Effector memory CD8-positive, alpha-beta T cell (primary cell): ENCODE measurements around the gene PRC1.

Source experiments
- ATAC-seq: fragments of 150-1000 bp; cut with Tn5 transposase; replicated peaks from 2 replicates; pipeline ENCODE4 v1.10.0; 2021; ENCODE audit warnings: mild to moderate bottlenecking, moderate library complexity
- DNase-seq, 3 experiments: peaks; one replicate each; pipeline ENCODE4 v3.0.0; 2021
- H3K27ac Mint-ChIP-seq, 2 donors: one replicate each; pipeline ENCODE4 v1.8.0; 2022; ENCODE audit warnings: mild to moderate bottlenecking in 2 of 2, mixed read lengths in 2 of 2, moderate library complexity in 2 of 2
- H3K27me3 Mint-ChIP-seq, 2 donors: one replicate each; pipeline ENCODE4 v1.8.0; 2022; ENCODE audit warnings: mixed read lengths in 2 of 2
- H3K36me3 Mint-ChIP-seq: one replicate; pipeline ENCODE4 v1.8.0; 2022; ENCODE audit warnings: mild to moderate bottlenecking, moderate library complexity, mixed read lengths; ENCODE audit not compliant: insufficient read depth
- H3K4me1 Mint-ChIP-seq, 2 donors: one replicate each; pipeline ENCODE4 v1.8.0; 2022; ENCODE audit warnings: low read depth in 2 of 2, mixed read lengths in 2 of 2
- H3K4me3 Mint-ChIP-seq, 2 donors: one replicate each; pipeline ENCODE4 v1.8.0; 2022; ENCODE audit warnings: mild to moderate bottlenecking in 2 of 2, mixed read lengths in 2 of 2, moderate library complexity in 2 of 2
- H3K9me3 Mint-ChIP-seq, 2 donors: one replicate each; pipeline ENCODE4 v1.8.0; 2022; ENCODE audit warnings: mixed read lengths in 2 of 2

The PRC1 gene

DNA sequence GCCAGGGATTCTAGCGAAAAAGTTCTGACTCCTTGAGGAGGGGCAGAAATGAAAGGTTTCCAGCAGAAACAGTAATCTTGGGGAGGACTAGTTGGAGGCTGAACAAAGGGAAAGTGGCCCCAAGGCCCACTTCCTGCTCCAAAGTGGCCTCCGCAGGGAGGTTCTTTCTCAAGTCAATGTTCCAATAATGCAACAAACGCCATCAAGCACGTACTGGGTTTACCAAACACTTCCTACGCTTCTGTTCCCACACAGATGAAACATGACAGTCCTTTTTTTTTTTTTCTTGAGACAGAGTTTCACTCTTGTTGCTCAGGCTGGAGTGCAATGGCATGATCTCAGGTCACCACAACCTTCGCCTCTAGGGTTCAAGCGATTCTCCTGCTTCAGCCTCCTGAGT, 49.2 kb downstream of the PRC1 start:
- Mint-ChIP-seq H3K9me3 (no peaks in the 10 kb centered on the region), H3K4me3 (no peak overlapping the region), H3K36me3 (peaks cover 81% of the 10 kb centered on the region), H3K27me3 (no peaks in the 10 kb centered on the region), H3K4me1 (no peaks in the 10 kb centered on the region), H3K27ac (no peak overlapping the region)
- no peak for ATAC-seq
- DNase-seq, result no peak

DNA sequence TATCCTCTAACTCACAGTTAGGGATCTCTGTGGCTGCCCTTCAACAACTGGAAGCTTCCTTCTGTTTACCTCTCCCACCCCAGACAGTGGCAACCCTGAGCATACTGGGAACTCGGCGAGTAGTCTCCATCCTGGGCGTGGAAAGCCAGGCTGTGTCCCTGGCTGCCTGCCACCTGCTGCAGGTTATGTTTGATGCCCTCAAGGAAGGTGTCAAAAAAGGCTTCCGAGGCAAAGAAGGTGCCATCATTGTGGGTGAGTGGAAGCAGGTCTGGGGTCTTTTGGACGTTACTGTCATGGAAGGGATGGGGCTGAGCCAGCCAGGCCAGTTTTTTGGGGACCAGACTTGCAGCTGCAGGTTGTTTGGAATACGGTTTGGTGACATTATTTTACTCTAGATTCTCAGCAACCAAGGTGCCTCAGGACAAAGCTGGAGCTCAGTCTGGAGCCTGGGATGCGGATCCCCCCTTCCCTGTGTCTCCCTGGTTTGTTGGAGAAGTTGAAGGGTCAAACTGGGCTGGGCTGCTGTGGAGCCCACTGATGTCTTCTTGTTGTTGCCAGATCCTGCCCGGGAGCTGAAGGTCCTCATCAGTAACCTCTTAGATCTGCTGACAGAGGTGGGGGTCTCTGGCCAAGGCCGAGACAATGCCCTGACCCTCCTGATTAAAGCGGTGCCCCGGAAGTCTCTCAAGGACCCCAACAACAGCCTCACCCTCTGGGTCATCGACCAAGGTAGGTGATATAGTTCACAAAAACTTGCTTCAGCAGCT, 51.8 kb downstream of the PRC1 start:
- no peaks in the 10 kb centered on the region for H3K4me1 Mint-ChIP-seq
- peaks cover 85% of the 10 kb centered on the region for H3K36me3 Mint-ChIP-seq
- no peak for DNase-seq
- no peak for ATAC-seq
- no peak overlapping the region for H3K27ac Mint-ChIP-seq
- H3K9me3 Mint-ChIP-seq, result no peaks in the 10 kb centered on the region
- no peaks in the 10 kb centered on the region for H3K27me3 Mint-ChIP-seq
- H3K4me3 Mint-ChIP-seq, result no peak overlapping the region

DNA sequence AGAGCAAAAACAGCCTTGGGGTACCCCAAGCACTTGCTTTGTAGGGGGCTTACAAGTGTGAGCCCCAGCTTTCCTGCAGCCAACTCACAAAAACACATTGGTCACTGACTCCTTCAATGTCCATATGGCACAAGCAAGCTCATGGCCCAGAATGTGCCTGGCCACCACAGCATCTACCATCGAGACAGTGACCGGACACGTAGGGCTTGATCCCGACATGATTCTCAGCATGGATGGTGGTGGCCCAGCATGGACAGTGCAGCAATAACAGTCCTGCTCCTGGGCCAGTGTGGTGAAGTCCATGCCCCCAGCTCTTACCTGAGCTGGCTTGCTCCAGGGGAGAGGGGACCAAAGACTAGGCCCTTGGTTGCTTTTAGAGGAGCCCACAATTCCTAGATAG, 53.3 kb downstream of the PRC1 start:
- Mint-ChIP-seq H3K27ac (peak overlapping the region; percentile 26 to 67), H3K36me3 (peaks cover 74% of the 10 kb centered on the region)
- ATAC-seq, result no peak

DNA sequence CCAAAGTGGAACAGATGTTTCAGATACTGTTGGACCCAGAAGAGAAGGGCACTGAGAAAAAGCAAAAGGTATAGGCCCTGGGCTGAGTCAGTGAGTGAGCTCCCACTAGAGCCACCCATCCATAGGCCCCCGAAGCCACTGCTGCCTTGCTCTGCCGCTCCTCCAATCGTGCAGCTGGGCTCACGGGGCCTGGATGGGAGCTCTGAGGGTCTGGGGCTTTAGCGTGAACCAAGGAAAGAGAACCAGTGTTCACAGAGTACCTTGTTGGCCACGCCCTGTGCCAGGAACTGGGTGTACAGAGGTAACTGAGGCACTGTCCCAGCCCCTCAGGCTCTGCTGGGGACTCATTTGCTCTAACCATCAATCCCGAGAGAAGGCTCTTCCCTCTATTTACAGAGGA, 54.6 kb downstream of the PRC1 start:
- peak overlapping the region in 1 of 2 donors; percentile 51 for H3K27ac Mint-ChIP-seq
- DNase-seq (no peak), ATAC-seq (no peak)
- H3K4me3 Mint-ChIP-seq, result no peak overlapping the region
- no peaks in the 10 kb centered on the region for H3K9me3 Mint-ChIP-seq
- H3K36me3 Mint-ChIP-seq, result peaks cover 67% of the 10 kb centered on the region
- peaks cover 12 to 17% of the 10 kb centered on the region in 2 donors for H3K4me1 Mint-ChIP-seq
- no peaks in the 10 kb centered on the region for H3K27me3 Mint-ChIP-seq

More for the DNA sequence above, 53.3 kb downstream of the PRC1 start:
- H3K4me3 Mint-ChIP-seq, result no peak overlapping the region
- H3K27me3 Mint-ChIP-seq, result no peaks in the 10 kb centered on the region
- peaks cover 7 to 10% of the 10 kb centered on the region in 2 donors for H3K4me1 Mint-ChIP-seq
- no peak for DNase-seq
- H3K9me3 Mint-ChIP-seq, result no peaks in the 10 kb centered on the region

DNA sequence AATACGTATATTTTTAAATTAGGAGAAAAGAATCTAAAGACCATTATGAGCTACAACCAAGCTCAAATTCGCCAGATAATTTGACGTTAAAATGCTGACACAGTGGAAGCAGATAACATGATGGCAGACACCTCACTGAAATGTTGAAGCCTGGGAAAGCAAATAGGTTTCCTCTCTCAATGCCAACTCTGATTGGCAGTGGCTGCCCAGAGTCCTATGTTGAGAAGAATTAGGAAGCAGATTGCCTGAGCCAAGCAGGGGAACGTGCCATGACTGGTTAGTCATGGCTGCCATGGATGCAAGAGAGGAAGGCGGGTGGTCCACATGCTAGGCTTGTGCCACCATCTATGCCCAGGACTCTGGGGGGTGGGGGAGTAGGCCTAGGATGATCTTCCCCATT, 56.1 kb downstream of the PRC1 start:
- DNase-seq (no peak), ATAC-seq (no peak)
- Mint-ChIP-seq H3K27ac (no peak overlapping the region), H3K36me3 (peaks cover 55% of the 10 kb centered on the region), H3K27me3 (no peaks in the 10 kb centered on the region), H3K4me1 (peaks cover 18 to 26% of the 10 kb centered on the region in 2 donors), H3K9me3 (no peaks in the 10 kb centered on the region), H3K4me3 (no peak overlapping the region)

DNA sequence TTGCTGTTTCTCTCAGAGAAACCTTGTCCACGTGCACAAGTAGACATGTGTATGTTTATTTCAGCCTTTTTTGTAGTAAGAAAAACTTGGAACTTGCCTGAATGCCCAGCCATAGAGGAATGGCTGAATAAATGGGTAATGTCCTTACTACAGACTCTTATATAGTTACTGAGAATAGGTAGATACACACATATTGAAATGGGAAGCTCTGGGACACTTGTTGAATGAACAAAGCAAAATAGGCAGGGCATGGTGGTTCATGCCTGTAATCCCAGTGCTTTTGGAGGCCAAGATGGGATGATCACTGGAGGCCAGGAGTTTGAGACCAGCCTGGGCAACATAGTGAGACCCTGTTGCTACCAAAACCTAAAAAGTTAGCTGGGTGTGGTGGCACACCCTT, 57.5 kb downstream of the PRC1 start:
- no peaks in the 10 kb centered on the region for H3K27me3 Mint-ChIP-seq
- DNase-seq, result no peak
- ATAC-seq, result no peak
- peak overlapping the region in 1 of 2 donors; percentile 84 for H3K27ac Mint-ChIP-seq
- H3K4me1 Mint-ChIP-seq, result peaks cover 23 to 32% of the 10 kb centered on the region in 2 donors
- H3K36me3 Mint-ChIP-seq, result peaks cover 44% of the 10 kb centered on the region
- H3K9me3 Mint-ChIP-seq, result no peaks in the 10 kb centered on the region
- peak overlapping the region; percentile 82 to 85 for H3K4me3 Mint-ChIP-seq

DNA sequence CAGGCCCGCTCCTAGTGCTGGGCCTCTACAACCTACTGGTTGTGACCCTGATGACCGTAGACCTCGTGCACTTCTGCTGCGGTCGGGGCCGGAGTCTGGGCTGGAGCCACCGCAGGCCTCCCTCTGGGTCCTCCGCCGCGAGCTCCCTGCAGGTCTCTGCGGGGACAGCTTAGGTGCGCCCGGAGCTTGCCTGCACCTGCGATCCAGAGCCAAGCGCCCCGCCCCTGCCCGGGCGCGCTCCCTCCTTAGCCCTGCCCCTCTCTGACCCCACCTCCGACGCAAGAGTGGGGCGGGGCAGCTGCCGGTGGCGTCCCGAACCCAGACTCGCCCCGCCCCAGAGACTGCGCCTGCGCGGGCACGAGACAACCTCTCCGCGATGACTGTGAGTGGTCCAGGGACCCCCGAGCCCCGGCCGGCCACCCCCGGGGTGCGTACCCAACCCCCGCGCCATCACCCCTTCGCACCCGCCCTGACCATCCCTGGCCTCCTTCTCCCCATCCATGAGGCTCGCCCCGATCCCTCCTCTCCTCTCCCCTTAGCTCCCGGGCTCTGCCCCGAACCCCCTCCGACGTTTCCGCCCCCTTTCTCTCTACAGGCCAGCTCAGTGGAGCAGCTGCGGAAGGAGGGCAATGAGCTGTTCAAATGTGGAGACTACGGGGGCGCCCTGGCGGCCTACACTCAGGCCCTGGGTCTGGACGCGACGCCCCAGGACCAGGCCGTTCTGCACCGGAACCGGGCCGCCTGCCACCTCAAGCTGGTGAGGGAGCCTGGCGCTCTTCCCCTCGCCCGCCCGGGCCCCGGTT, 59.2 kb downstream of the PRC1 start, which contains the start of gene UNC45A:
UNC45A (plus strand) TSS at position 337 of the 803 bp plus-strand sequence; CDS start at position 377, 40 bp downstream.
- H3K27me3 Mint-ChIP-seq, result no peaks in the 10 kb centered on the region
- H3K4me3 Mint-ChIP-seq, result peak within 1 kb of the TSS; percentile 82 to 85
- DNase-seq (peak; percentile 93 to 95 (median 94)), ATAC-seq (peak; percentile 72)
- no peaks in the 10 kb centered on the region for H3K9me3 Mint-ChIP-seq
- peaks cover 37% of the 10 kb centered on the region for H3K36me3 Mint-ChIP-seq
- H3K4me1 Mint-ChIP-seq, result peaks cover 35 to 47% of the 10 kb centered on the region in 2 donors
- H3K27ac Mint-ChIP-seq, result peak within 1 kb of the TSS; percentile 22 to 84

DNA sequence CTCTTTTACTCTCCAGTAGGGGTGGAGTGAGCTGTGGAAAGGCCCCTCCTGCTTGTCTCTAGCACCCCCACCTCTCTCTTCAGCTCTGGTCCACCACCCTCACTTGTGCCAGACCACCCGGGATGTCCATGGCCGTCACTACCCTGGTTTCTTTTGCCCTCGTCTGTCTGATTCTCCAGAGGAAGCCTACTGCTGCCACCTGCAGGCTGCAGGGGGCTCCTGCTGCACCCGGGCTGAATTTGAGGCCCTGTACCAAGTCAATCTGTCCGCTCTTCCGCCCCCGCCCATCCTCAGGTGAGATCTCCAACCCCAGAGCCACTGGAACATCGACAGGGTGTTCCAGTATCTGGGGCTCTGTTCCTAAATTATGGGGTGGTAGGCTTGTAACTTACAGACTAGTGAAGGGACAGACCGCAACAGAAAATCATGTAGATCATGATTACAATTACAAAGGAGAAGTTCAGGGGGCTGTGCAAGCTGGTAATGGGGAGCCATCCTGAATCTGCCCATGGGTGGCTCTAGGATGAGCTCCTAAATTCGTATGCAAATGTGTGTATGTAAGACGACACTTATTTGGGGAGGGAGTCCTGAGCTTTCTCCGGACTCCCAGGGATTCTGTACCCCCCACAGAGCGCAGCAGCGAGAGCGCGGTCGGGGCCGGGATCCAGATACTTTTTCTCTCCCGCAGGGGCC, 59.9 kb downstream of the PRC1 start:
- H3K27ac Mint-ChIP-seq, result peak overlapping the region; percentile 22 to 84
- no peaks in the 10 kb centered on the region for H3K27me3 Mint-ChIP-seq
- H3K36me3 Mint-ChIP-seq, result peaks cover 31% of the 10 kb centered on the region
- H3K4me3 Mint-ChIP-seq, result peak overlapping the region; percentile 82 to 85
- peaks cover 40 to 54% of the 10 kb centered on the region in 2 donors for H3K4me1 Mint-ChIP-seq
- no peaks in the 10 kb centered on the region for H3K9me3 Mint-ChIP-seq
- DNase-seq, result peak; percentile 79 to 85 (median 81)
- ATAC-seq, result peak; percentile 37

DNA sequence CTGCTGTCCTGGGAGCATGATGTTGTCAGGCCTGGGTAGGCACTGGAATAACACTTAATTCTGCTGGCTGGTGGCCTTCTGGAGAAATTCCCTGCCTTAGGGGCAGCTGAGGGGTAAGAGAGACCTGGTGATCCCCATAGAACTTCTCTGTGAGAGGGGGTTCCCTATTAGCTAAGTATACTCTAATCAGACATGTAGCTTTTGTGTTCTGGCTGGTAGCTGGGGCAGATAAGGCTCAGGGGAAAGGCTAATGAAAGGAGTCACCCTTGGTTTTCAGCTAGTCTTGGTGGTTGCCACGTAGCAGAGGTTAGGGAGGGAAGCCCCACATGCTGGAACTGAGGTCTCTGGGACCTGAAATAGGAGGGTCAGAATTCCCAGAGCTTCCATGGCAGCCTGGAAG, 61.0 kb downstream of the PRC1 start:
- DNase-seq (no peak), ATAC-seq (no peak)
- H3K4me3 Mint-ChIP-seq, result peak overlapping the region in 1 of 2 donors; percentile 85
- no peak overlapping the region for H3K27ac Mint-ChIP-seq
- peaks cover 40 to 54% of the 10 kb centered on the region in 2 donors for H3K4me1 Mint-ChIP-seq
- H3K9me3 Mint-ChIP-seq, result no peaks in the 10 kb centered on the region
- H3K36me3 Mint-ChIP-seq, result peaks cover 23% of the 10 kb centered on the region
- H3K27me3 Mint-ChIP-seq, result no peaks in the 10 kb centered on the region

DNA sequence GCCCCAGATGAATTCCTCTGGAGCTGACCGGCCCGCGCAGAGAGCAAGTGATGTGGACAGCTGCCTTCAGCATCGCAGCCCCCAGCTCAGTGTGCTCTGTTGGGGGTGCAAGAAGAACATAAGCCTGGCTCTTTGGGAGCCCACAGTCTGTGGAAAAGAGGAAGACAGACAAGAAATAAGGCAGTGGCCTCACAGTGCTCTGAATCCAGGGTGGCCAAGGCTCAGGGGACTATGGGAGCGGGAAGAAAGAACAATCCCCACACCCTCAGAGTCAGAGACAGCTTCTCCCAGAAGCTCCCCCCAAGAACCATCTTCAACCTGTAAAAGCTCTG, 61.7 kb downstream of the PRC1 start:
- peaks cover 19% of the 10 kb centered on the region for H3K36me3 Mint-ChIP-seq
- H3K27ac Mint-ChIP-seq, result peak overlapping the region; percentile 86 to 97
- peaks cover 40 to 54% of the 10 kb centered on the region in 2 donors for H3K4me1 Mint-ChIP-seq

DNA sequence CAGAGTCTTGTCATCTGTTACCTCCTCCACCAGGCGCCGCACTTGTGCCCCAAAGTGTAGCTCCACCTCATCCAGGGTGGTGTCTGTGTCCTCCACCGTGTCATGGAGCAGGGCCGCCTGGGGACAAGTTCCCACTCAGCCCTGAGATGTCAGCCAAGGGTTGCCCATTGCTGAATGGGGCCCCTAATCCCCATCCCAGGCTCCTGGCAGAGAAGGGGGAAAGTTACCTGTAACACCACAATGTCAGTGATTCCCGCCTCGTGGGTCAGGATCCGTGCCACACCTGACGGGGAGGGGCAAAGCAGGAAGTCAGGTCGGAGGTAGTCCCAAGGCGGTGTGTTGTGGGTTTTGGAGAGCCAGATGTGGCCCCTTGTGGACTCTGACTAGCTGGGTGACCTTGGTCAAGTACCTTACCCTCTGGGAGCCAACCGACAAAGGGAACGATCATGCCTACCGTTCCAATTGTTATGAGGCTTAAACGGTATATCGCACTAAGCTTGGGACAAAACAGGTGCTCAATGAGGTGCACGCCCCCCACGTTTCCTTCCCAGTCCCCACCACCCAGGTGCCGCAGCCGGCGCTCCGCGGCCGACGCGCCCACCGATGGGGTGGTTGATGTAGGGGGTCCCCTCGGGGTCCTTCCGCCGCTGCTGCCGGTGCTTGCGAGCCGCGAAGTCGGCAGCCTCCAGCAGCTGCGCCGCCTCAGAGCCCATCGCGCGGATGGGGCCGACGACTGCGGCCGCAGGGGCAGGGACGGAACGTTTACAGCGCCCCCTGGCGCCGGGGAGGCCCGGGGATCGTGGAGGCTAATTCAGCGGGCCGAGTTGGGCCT, 62.3 kb downstream of the PRC1 start, which contains the start of gene HDDC3:
HDDC3 (minus strand) TSS at position 722 of the 832 bp plus-strand sequence; CDS start at position 713, 9 bp downstream.
- peak; percentile 89 for DNase-seq
- H3K4me1 Mint-ChIP-seq, result peaks cover 40 to 54% of the 10 kb centered on the region in 2 donors

More for the DNA sequence above, 61.7 kb downstream of the PRC1 start:
- Mint-ChIP-seq H3K9me3 (no peaks in the 10 kb centered on the region), H3K27me3 (no peaks in the 10 kb centered on the region), H3K4me3 (peak overlapping the region; percentile 97 to 98)
- ATAC-seq (no peak), DNase-seq (no peak)

DNA sequence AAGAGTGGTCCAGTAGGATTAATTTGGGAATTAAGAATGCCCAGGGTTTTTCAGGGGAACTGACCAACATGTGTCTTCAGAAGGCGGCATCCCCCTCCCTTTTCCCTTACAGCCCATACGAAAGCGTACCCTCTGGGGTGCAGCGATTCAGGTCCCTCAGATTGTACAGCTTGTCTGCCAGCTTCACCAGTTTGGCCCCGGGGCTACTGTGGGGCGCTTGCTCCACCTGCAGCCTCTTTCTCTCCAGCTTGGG, 62.8 kb downstream of the PRC1 start:
- Mint-ChIP-seq H3K27me3 (no peaks in the 10 kb centered on the region), H3K36me3 (peaks cover 19% of the 10 kb centered on the region), H3K4me3 (peak overlapping the region; percentile 97 to 98), H3K27ac (peak overlapping the region; percentile 95 to 97), H3K9me3 (no peaks in the 10 kb centered on the region), H3K4me1 (peaks cover 38 to 48% of the 10 kb centered on the region in 2 donors)
- DNase-seq, result no peak
- no peak for ATAC-seq

More for the DNA sequence above, 62.3 kb downstream of the PRC1 start, which contains the start of gene HDDC3:
- peaks cover 19% of the 10 kb centered on the region for H3K36me3 Mint-ChIP-seq
- peak; percentile 57 for ATAC-seq
- no peaks in the 10 kb centered on the region for H3K27me3 Mint-ChIP-seq
- no peaks in the 10 kb centered on the region for H3K9me3 Mint-ChIP-seq
- peak within 1 kb of the TSS; percentile 97 to 98 for H3K4me3 Mint-ChIP-seq
- H3K27ac Mint-ChIP-seq, result peak within 1 kb of the TSS; percentile 95 to 97
